GM19397 (cell line): Measurements from ENCODE around the gene PRR5L.
"Not testable (repeated sequence)": the region's sequence is repeated elsewhere in the genome, so short reads cannot be mapped to it uniquely, and the experiment has no call there.

Source experiments
- ATAC-seq: cut with Tn5 transposase; IDR thresholded peaks from one replicate; pipeline ENCODE4 v1.9.1; 2021; ENCODE audit warnings: mild to moderate bottlenecking, moderate library complexity; ENCODE audit not compliant: unreplicated experiment

The PRR5L gene

DNA sequence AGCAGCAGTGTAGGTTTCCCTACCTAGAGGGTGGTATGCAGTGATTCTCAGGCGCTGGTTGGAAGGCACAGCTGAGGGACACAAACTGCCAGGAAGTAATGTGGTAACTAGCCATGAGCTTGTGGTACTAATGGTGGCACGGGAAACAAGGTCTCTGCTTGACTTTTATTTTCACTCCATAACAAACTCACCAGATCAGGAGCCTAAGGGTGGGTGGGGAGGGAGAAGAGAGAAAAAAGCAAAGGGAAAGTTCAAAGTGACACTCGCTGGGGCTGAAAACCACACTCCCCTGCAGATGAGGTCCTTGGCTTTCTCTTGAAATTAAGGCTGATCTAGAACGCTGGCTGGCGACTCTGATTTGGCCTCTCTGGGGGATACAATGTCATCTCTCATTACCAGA lies 192.0 kb downstream of the PRR5L start:
- peak; percentile 51 for ATAC-seq

DNA sequence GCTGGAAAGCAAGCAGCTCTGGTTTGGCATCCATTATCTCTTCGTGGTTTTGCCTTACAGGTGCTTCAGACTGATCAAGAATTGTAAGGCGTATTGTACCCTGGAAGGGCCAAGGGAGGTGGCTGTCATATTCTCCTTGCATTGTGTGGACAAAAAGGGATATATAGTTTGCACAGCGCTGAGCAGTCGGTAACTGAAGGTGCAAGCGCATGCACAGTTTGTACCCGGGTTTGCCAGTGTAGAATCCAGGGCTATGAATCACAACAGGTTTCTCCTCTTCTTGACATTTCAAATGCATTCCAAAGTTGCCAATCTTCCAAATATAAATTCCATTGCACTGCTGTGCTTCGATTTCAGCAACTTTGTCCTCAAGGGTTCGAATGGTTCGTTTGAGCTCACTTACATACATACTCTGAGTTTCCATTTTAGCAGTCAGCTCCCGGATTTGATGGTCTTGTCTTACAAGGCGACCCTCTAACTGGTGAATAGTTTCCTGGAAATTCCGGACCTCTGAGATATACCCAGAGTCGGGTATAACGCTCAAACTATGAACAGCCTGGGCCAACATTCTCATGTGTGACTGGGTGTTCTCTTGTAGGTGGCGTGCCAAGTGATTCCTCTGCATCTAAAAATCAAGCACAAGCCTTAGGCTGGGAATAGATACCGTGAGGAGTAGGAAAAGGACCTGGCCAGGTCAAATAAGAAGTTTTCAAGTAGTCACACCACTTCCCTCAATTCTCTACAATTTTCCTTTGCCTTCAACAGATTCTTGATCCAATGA lies 194.1 kb downstream of the PRR5L start:
- ATAC-seq: no peak

- ATAC-seq: no peak
Observed at GRCh38 chr11:36492724-36493304, 196.7 kb downstream of the PRR5L start.

- ATAC-seq: no peak
Observed at GRCh38 chr11:36493332-36493731, 197.2 kb downstream of the PRR5L start.

- ATAC-seq: no peak
Observed at GRCh38 chr11:36498721-36499120, 202.6 kb downstream of the PRR5L start.

DNA sequence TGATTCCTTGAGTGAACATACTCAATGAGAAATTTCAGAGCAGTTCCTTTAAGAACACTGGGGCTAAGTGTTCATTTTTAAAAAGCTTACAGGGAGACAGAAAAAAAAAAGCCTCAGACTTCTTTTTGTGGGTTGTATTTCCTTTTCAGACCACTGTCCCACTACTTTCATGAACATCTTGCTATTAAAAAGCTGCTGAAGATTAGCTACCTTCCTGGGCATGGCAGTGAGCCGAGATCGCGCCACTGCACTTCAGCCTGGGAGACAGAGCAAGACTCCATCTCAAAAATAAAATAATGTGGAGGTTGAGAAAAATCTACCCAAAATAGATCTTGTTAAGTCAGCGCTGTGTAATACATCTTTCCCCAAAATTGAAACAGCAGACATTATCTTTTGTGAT lies 203.2 kb downstream of the PRR5L start:
- no peak for ATAC-seq

GRCh38 chr11:36500315-36500721 lies 204.2 kb downstream of the PRR5L start:
- peak; percentile 93 for ATAC-seq

- no peak for ATAC-seq
Observed at GRCh38 chr11:36501236-36501635, 205.1 kb downstream of the PRR5L start.

DNA sequence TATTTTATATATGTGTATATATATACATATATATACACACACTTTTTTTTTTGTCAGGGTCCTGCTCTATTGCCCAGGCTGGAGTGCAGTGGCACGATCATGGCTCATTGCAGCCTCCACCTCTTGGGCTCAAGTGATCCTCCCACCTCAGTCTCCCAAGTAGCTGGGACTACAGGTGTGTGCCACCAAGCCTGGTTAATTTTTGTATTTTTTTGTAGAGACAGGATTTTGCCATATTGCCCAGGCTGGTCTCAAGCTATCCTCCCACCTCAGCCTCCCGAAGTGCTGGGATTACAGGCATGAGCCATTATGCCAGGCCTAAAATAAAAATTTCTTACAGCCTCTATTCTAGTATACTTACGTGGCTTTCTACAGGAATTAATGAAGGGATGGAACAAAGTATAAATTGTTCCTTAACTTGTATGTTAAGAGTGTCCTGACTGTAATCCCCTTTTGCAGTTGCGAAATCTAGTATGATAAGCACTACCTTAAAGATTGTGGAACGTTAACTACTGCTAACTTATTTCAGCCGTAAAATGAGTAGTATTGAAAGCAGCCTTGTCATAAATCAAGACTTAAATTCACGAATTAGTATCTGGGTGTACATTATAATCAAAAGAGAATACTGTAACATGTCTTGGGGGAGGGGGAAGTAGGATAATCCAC lies 211.9 kb downstream of the PRR5L start:
- ATAC-seq: no peak

DNA sequence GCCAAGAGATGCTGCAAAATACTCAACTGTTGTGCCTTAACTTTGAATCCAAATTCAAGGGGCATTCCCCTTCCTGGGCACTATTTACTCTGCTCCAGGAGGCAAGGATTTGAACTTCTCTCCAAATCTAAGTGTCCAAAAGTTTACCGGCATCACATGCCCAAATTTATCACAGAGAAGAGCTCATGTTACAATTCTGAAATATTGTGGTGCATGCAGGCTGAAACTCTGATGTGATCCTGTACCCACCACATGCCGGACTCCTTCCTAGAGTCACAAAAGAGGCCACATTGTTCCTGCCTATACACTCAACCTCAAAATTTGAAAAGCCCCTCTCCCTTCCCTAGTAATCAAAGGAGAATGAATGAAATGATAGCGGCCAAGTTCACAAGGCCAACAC lies 212.7 kb downstream of the PRR5L start:
- no peak for ATAC-seq

DNA sequence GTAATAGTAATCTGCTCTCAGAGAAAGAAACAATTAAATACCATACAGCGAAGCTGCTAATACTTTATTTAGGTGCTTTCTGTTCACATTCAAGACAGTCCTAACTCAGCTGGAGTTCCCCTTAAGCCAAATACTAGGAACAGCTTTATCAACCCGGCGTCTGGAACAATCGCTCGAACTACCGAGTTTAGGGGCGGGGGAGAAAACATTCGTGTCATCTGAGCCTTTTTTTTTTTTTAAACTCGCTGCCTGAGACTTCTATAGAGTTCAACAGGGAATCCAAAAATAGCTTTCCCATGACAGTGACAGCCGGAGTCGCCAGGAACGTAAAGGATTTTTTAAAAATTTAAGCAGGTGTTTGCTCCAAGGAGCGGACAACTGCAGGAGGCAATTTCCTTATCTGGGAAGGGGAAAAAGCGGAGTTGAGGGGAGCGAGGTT lies 213.1 kb downstream of the PRR5L start:
- no peak for ATAC-seq

DNA sequence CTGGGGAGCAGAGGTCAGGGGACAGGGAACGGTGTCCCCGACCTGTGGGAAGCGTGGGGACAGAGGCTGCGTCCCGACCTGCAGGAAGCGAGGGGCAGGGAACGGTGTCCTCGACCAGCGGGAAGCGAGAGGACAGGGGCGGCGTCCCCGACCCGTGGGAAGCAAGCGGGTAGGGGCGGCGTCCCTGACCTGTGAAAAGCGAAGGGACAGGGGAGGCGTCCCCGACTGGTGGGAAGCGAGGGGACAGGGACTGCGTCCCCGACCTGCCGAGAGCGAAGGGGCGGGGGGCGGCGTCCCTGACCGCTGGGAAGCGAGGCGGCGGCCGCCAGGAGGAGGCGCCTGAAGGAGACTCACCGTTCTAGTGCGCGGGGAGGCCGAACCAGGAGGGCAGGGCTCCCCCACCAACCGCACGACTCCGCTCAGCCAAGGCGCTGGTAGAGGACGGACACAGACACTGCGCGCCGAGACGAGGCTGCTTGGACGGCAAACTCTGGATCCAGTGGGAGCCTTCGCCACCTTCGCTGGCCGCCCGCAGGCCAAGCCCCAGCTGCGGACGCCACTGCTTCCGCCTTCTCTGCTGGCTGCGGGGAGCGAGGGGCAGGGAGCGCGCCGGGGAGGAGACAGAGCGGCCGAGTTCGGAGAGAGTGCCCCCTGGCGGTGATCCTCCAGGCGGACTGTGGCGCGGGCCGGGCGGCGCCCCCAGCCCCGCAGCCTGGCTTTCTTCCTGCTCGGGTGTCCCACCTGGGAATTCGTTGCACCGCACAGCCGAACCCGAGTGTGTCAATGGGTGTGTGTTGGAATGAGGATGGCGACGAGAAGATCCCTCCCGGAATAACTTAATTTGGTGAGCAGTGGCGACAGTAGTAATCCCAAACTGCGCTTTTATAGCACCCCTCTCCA lies 213.9 kb downstream of the PRR5L start, which contains the start of gene TRAF6:
Gene TRAF6, minus strand, starts transcription at position 579 of the 900 bp plus-strand sequence. CDS start 8,757 bp downstream, outside the sequence.
- ATAC-seq: peak; percentile 98

DNA sequence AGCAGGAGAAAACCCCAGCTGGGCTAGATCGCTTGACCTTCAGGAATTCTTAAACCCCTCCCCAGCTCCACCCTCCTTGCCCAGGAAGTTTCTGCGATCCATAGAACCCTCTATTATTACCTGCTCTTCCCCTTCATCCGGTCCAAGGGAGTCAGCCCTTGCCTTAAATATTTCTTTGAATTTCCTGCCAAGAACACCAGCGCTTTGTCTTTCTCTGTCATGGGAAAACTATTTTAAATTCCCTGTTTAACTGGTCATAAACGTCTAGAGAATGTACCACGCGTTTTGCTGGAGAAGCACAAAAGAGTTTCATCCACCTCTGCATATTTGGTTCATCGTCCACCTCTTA lies 214.5 kb downstream of the PRR5L start:
- ATAC-seq: no peak

DNA sequence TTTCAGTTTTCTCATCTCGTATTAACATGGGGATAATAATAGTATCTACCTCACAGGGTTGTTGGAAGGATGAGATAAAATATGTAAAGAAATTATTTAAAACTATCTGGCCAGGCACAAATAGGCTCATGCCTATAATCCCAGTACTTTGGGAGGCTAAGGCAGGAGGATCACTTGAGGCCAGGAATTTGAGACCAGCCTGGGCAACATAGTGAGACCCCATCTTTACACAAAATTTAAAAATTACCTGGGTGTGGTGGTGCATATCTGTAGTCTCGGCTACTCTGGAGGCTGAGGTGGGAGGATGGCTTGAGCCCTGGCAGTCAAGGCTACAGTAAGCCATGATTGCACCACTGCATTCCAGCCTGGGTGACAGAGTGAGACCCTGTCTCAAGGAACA lies 215.0 kb downstream of the PRR5L start:
- not testable (repeated sequence) for ATAC-seq

GRCh38 chr11:36512016-36512415 lies 215.9 kb downstream of the PRR5L start:
- ATAC-seq: no peak

- ATAC-seq: no peak
Observed at GRCh38 chr11:36513965-36514364, 217.9 kb downstream of the PRR5L start.
